ENCODE data around the gene PRKACB. TPM values are rescaled to one million over a fixed set of nuclear protein-coding genes. Genes with fewer than 3 reads are reported as not detected.

The PRKACB gene
- total and polyA plus RNA-seq, 2 experiments from 2014 or later: 14.6 to 28.0 TPM

DNA sequence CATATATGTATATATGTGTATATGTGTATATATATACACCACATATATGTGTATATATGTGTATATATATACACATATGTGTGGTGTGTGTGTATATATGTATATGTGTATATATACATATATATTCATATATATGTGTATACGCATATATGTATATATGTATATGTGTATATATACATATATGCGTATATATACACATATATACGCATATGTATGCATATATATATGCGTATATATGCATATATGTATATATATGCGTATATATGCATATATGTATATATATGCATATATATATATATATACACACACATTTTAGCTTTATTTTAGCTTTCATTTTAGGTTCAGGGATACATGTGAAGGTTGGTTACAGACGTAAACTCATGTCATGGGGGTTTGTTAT lies 54.8 kb downstream of the PRKACB start (continued):
- TF ChIP-seq, protein P1, sequence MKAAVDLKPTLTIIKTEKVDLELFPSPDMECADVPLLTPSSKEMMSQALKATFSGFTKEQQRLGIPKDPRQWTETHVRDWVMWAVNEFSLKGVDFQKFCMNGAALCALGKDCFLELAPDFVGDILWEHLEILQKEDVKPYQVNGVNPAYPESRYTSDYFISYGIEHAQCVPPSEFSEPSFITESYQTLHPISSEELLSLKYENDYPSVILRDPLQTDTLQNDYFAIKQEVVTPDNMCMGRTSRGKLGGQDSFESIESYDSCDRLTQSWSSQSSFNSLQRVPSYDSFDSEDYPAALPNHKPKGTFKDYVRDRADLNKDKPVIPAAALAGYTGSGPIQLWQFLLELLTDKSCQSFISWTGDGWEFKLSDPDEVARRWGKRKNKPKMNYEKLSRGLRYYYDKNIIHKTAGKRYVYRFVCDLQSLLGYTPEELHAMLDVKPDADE (IDR thresholded peaks at IDR 0.05): no peak
- no peak for TF ChIP-seq JUNB (IDR thresholded peaks at IDR 0.05; ENCODE audit: unreplicated experiment)

DNA sequence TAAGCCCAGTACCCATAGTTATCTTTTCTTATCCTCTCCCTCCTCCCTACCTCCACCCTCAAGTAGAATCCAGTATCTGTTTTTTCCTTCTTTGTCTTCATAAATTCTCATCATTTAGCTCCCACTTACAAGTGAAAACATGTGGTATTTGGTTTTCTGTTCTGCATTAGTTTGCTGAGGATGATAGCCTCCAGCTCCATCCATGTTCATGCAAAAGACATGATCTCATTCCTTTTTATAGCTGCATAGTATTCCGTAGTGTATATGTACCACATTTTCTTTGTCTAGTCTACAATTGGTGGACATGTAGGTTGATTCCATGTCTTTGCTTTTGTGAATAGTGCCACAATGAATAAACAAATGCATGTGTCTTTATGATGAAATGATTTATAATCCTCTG lies 55.2 kb downstream of the PRKACB start:
- H2AFZ ChIP-seq: no peak overlapping the region
- H3K4me2 ChIP-seq: no peak overlapping the region
- H3K36me3 Mint-ChIP-seq (ENCODE audit: low read depth): peaks cover 12% of the 10 kb centered on the region
- no peaks in the 10 kb centered on the region for H3K27me3 Mint-ChIP-seq (ENCODE audit: insufficient read depth, low read depth, poor library complexity)
- no peaks in the 10 kb centered on the region; the same call in 1 of the 2 replicates for H3K36me3 ChIP-seq (ENCODE audit: insufficient read depth)
- ATAC-seq (no peak), DNase-seq (ENCODE audit: low spot score) (no peak)
- no peaks in the 10 kb centered on the region for H3K9me2 ChIP-seq (ENCODE audit: insufficient read depth)
- H3K4me1 ChIP-seq (ENCODE audit: insufficient read depth): no peaks in the 10 kb centered on the region
- no peaks in the 10 kb centered on the region for H4K20me1 ChIP-seq (replicated peaks; ENCODE audit: insufficient read depth)
- TF ChIP-seq CREB1 (CRISPR knock-in tag; IDR thresholded peaks at IDR 0.05; ENCODE audit: low read depth) (no peak), JUNB (IDR thresholded peaks at IDR 0.05; ENCODE audit: unreplicated experiment) (no peak), EZH2phosphoT487 (IDR thresholded peaks at IDR 0.05; ENCODE audit: unreplicated experiment) (no peak), NANOG (IDR thresholded peaks at IDR 0.05; ENCODE audit: borderline replicate concordance) (no peak), ZNF114 (CRISPR knock-in tag; IDR thresholded peaks at IDR 0.05) (no peak)
- TF ChIP-seq, protein P2, sequence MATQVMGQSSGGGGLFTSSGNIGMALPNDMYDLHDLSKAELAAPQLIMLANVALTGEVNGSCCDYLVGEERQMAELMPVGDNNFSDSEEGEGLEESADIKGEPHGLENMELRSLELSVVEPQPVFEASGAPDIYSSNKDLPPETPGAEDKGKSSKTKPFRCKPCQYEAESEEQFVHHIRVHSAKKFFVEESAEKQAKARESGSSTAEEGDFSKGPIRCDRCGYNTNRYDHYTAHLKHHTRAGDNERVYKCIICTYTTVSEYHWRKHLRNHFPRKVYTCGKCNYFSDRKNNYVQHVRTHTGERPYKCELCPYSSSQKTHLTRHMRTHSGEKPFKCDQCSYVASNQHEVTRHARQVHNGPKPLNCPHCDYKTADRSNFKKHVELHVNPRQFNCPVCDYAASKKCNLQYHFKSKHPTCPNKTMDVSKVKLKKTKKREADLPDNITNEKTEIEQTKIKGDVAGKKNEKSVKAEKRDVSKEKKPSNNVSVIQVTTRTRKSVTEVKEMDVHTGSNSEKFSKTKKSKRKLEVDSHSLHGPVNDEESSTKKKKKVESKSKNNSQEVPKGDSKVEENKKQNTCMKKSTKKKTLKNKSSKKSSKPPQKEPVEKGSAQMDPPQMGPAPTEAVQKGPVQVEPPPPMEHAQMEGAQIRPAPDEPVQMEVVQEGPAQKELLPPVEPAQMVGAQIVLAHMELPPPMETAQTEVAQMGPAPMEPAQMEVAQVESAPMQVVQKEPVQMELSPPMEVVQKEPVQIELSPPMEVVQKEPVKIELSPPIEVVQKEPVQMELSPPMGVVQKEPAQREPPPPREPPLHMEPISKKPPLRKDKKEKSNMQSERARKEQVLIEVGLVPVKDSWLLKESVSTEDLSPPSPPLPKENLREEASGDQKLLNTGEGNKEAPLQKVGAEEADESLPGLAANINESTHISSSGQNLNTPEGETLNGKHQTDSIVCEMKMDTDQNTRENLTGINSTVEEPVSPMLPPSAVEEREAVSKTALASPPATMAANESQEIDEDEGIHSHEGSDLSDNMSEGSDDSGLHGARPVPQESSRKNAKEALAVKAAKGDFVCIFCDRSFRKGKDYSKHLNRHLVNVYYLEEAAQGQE (IDR thresholded peaks at IDR 0.05; ENCODE audit: unreplicated experiment): no peak
- H3K4me3 ChIP-seq: no peak overlapping the region
- H3F3A ChIP-seq (replicated peaks; ENCODE audit: low read depth): no peaks in the 10 kb centered on the region
- H3K9me3 Mint-ChIP-seq: peaks cover 3% of the 10 kb centered on the region; the same call in 1 of the 3 replicates
- H3K27ac Mint-ChIP-seq: no peak overlapping the region
- H3K79me2 ChIP-seq (replicated peaks; ENCODE audit: insufficient read depth): no peaks in the 10 kb centered on the region
- no peaks in the 10 kb centered on the region for H3K27me3 ChIP-seq (ENCODE audit: insufficient read depth)
- no peaks in the 10 kb centered on the region for H3K4me1 Mint-ChIP-seq
- no peak overlapping the region for H3K4me3 Mint-ChIP-seq
- H3K27ac ChIP-seq (ENCODE audit: low read depth): no peak overlapping the region

- Mint-ChIP-seq H3K27me3 (ENCODE audit: insufficient read depth, low read depth, poor library complexity) (no peaks in the 10 kb centered on the region), H3K9me3 (peaks cover 3% of the 10 kb centered on the region; the same call in 1 of the 3 replicates), H3K27ac (no peak overlapping the region), H3K36me3 (ENCODE audit: low read depth) (peaks cover 12% of the 10 kb centered on the region), H3K4me3 (no peak overlapping the region), H3K4me1 (no peaks in the 10 kb centered on the region)
- Histone ChIP-seq H3F3A (replicated peaks; ENCODE audit: low read depth) (no peaks in the 10 kb centered on the region), H4K20me1 (replicated peaks; ENCODE audit: insufficient read depth) (no peaks in the 10 kb centered on the region), H3K9me2 (ENCODE audit: insufficient read depth) (no peaks in the 10 kb centered on the region), H3K4me1 (ENCODE audit: insufficient read depth) (no peaks in the 10 kb centered on the region), H3K4me2 (no peak overlapping the region), H3K36me3 (ENCODE audit: insufficient read depth) (no peaks in the 10 kb centered on the region; the same call in 1 of the 2 replicates), H3K27me3 (ENCODE audit: insufficient read depth) (no peaks in the 10 kb centered on the region), H2AFZ (no peak overlapping the region), H3K4me3 (no peak overlapping the region), H3K79me2 (replicated peaks; ENCODE audit: insufficient read depth) (no peaks in the 10 kb centered on the region), H3K27ac (ENCODE audit: low read depth) (no peak overlapping the region)
- DNase-seq (ENCODE audit: low spot score): no peak
- TF ChIP-seq EZH2phosphoT487 (IDR thresholded peaks at IDR 0.05; ENCODE audit: unreplicated experiment): no peak
- ATAC-seq: no peak
These were observed 58.1 kb downstream of the PRKACB start for GRCh38 chr1:84202126-84202525.

Data from GM23338 (cell line).